ELR (cell line): ENCODE data around the gene NRXN2.

Experiments
- DNase-seq: peaks from one replicate; pipeline ENCODE4 v3.0.0-alpha.2; 2015; ENCODE audit warnings: low read depth

NRXN2 gene

GRCh38 chr11:64759131-64759721 is 36.2 kb upstream of the NRXN2 start:
- DNase-seq: no peak

GRCh38 chr11:64758330-64759079 is 35.5 kb upstream of the NRXN2 start:
- no peak for DNase-seq

GRCh38 chr11:64757549-64758329 is 34.7 kb upstream of the NRXN2 start:
- DNase-seq: no peak

GRCh38 chr11:64755681-64756361 is 32.8 kb upstream of the NRXN2 start:
- DNase-seq: no peak

- no peak for DNase-seq
Measured at GRCh38 chr11:64754919-64755662, 32.1 kb upstream of the NRXN2 start.

GRCh38 chr11:64754124-64754918 is 31.3 kb upstream of the NRXN2 start:
- DNase-seq: no peak

GRCh38 chr11:64753380-64754123 is 30.6 kb upstream of the NRXN2 start:
- no peak for DNase-seq

- no peak for DNase-seq
Measured at GRCh38 chr11:64753019-64753379, 30.0 kb upstream of the NRXN2 start.

GRCh38 chr11:64752175-64752970 is 29.4 kb upstream of the NRXN2 start:
- DNase-seq: no peak

GRCh38 chr11:64751580-64751979 is 28.6 kb upstream of the NRXN2 start:
- no peak for DNase-seq

GRCh38 chr11:64751136-64751535 is 28.1 kb upstream of the NRXN2 start:
- DNase-seq: peak; percentile 34

- DNase-seq: no peak
Measured at GRCh38 chr11:64750361-64751054, 27.5 kb upstream of the NRXN2 start.

- DNase-seq: peak; percentile 46
Measured at GRCh38 chr11:64747961-64748665, 25.1 kb upstream of the NRXN2 start.

GRCh38 chr11:64746486-64746885 is 23.5 kb upstream of the NRXN2 start:
- no peak for DNase-seq

GRCh38 chr11:64745521-64746328 is 22.7 kb upstream of the NRXN2 start:
- peak; percentile 37 for DNase-seq

GRCh38 chr11:64745189-64745520 is 22.2 kb upstream of the NRXN2 start:
- DNase-seq: no peak

- DNase-seq: no peak
Measured at GRCh38 chr11:64744544-64745188, 21.7 kb upstream of the NRXN2 start.
